HG02970 (cell line): ENCODE measurements around the gene PHF2.

Source experiments
- ATAC-seq: cut with Tn5 transposase; IDR thresholded peaks from one replicate; pipeline ENCODE4 v1.9.1; 2021; ENCODE audit warnings: mild to moderate bottlenecking, moderate library complexity, moderate number of reproducible peaks; ENCODE audit not compliant: unreplicated experiment, low FRiP score

PHF2 gene

DNA sequence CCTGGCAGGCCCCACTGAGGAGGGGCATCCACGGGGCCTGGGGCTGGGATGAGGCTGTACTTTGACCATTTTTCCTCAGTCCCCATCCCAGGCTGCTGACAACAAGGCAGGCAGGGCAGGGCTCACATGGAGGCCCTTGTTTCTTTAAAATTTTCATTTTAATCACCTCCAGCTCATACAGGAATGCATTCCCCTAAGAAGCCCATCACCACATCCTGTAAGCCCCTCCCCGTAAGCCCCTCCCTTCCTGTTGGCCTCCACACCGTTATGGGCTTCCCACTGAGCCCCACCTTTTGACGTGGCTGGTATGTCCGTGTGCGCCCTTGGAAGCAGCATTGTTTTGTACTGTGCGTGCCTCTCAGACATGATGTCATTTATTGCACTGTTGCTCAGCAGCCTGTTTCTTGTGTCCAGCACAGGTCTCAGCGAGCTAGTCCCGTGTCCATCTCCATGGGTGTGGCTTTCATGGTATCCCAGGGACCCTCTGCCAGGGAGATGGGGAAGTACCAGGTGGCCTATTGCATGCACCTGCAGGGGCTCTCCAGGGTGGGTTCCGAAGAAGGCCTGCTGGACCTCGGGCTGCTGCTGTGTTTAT lies 22.4 kb downstream of the PHF2 start:
- no peak for ATAC-seq

DNA sequence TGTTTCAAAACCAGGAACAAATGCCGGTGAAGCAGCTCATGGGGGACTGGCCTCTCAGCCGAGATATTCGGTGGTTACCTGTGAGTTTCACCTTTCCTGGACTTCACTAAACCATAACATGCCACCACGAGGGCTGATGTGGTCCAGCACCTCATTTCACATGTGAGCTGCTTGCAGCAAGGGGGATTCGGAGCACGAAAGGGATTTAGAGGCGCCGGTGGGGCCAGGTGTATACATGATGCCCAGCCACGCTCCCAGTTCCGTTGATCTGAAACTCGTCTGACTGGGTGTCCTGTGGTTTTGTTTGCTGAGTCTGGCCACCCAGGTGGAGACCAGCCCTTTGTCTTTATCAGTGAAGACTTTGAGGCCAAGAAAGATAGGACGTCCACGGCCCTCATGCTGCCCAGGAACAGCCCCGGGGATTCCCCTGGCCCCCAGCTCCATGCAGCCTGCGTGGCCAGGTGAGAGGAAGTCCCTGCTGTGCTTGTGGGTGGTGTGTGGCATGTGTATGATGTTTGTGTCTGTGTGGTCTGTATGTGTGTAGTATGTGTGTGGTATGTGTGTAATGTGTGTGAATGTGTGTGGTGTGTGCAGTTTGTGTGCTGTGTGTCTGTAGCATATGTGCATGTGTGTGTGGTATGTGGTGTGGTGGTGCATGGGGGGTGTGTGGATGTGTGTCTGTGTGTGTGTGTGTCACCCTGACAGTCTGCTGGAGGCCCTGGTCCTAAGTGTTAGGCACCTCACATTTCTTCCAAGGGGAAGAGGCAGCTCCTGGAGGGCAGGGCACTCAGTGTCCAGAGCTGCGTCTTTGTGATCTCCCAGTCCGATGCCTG lies 23.4 kb downstream of the PHF2 start:
- no peak for ATAC-seq

DNA sequence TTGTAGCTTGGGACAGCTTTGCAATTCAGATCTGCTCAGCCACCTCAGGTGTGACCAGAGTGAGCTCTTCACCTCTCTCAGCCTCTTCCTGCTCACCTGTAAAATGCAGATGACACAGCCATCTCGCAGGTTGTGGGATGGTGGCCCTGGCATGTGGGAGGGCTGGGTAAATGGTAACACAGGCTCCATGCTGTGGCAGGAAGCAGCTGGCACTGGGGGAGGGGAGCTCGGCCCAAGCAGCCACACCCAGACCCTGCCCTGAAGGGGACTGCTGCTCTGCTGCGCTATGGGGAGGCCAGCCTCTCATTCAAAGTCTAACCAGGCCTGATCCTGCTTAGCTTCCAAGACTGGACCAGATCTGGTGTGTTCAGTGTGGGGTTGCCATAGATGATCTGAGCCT lies 24.1 kb downstream of the PHF2 start:
- no peak for ATAC-seq

DNA sequence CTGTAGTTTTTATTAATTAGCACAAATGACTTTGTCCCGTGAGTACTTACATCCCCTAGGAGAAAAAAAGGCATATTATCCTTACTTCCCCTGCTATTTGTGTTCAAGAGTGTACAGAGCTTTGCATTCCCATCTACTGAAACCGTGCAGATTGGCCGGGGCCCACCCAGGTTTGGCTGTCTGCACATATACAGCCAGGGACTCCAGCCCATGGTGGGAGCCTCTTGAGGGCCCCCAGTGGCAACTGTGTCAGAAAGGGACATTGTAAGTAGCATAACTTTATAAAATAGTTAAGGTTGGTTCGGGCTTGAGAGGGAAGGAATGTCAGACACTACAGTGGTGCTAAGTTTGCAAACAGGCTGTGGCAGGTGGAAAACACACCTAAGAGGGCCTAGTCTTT lies 24.7 kb downstream of the PHF2 start:
- ATAC-seq = no peak

DNA sequence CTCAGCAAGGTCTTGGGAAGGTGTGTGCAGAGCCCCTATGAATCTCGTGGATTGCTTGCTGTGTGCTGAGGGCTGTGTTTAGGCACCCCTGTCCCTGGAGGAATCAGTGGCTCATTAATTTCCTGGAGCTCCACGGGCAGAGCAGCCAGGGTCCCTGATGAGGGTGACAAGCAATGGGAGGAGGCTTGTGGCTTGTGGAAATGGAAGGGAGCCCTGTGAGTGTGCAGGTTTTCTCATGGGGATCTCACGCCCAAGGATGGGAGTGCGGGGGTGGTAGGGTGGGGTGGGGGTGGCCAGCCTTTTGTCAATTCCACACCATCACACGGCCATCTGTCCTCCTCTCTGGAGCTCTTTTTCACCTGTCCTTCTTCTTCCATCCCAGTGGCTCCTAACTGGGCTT lies 25.3 kb downstream of the PHF2 start:
- ATAC-seq = no peak

DNA sequence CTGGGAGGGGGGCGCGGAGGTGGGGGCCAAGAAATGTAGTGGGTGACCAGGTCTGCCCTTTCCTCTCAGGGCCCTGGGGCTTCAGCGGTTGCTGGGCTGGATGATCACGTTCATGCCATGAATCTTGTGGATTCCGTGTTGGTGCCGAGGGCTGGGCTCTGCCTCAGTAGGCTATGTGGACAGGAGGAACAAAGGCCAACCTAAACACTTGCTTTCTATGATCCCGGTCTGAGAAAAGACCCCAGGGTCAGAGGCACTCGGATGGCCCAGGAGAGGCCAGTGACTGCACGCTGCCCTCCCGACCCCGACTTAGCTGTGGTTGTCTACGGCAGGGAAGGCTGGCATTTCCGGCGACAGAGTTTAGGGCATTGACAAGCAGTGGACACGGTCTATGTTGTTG lies 26.6 kb downstream of the PHF2 start:
- ATAC-seq = no peak

DNA sequence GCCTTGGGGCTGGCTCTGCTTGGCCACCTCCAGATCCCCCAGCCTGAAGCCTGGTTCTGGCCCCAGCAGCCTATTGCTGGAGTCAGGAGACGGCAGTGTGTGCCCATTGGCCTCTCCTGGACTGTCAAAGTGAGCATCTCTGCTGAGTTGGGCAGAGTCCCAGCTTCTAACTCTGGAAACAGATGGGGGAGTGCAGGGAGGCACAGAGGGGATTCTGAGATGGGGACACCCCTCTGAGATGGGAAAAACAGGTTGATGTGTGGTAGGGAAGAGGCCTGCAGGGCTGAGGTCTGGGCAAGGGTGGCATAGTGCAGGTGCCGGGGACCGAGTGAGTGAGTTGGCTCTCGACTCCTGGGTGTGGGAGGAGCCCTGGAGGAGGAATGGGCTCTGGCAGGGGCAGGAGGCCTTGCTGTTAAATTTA lies 27.5 kb downstream of the PHF2 start:
- ATAC-seq = no peak

DNA sequence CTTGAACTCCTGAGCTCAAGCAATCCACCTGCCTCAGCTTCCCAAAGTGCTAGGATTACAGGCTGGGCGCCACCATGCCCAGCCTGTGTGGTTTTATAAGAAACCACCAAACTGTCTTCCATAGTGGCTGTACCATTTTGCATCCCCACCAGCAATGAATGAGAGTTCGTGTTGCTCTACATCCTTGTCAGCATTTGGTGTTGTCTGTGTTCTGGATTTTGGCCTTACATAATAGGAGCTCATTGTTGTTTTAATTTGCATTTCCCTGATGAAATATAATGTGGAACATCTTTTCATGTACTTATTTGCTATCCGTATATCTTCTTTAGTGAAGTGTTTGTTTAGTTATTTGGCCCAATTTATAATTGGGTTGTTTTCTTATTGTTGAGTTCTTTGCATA lies 29.8 kb downstream of the PHF2 start:
- no peak for ATAC-seq

DNA sequence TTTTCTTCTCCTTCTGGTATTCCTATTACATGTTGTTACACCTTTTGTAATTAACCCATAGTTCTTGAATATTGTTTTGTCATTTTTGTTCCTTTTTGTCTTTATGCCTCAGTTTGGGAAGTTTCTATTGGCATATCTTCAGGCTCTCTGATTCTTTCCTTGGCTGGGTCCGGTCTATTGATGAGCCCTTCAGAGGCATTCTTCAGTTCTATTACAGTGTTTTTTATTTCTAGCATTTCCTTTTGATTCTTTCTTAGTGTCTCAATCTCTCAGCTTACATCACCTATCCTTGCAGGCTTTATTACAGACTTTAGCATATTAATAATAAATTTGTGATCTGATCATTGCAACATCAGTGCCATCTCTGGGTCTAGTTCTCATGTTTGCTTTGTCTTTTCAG lies 33.8 kb downstream of the PHF2 start:
- no peak for ATAC-seq

DNA sequence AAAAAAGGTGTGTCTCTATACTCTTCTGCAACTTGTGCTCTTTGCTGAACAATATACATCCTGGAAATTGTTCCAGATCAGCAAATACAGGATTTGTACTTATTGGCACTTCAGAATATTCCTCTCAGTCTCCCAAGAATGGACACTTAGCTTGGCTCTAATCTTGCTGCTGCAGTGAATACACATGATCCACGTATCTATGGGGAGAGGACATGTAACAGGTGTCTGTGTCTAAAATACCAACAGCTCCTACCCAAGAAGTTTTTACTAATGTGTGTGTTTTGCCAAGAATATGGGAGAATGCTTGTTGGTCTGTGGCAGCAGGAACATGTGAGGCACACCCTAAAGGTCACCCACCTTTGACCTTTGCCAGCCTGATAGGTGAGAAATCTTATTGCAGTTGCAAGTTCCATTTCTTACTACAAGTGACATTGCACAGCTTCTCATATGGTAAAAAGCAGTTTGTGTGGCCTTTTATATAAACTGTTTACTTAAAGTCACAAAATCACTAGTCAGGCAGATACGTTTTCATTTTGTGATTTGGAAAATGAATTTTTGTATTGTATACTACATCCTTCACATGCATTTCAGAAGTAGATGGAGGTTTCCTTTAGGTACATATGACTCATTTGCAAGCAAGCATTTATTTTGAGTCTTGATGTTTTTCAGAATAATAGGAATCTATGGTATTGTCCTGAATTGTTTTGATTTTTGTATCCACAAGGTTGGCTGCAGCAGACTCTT lies 35.8 kb downstream of the PHF2 start:
- no peak for ATAC-seq

DNA sequence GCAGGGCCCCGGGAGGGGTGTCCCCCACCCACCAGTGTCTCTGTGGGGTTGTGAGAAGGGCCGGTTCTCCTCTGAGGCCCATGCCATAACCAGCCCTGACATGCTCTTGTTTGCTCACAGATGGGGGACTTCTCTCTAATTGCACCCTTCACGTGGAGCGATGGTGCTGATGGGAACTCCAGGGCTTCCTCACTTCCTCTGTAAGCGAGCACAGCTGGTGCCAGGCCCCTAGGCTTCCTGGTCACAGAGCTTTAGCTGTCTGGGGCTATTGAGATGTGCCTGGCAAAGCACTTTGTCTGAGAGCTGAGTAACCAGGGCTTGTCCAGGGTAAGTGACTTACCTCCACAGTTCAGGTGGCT lies 36.4 kb downstream of the PHF2 start:
- no peak for ATAC-seq

DNA sequence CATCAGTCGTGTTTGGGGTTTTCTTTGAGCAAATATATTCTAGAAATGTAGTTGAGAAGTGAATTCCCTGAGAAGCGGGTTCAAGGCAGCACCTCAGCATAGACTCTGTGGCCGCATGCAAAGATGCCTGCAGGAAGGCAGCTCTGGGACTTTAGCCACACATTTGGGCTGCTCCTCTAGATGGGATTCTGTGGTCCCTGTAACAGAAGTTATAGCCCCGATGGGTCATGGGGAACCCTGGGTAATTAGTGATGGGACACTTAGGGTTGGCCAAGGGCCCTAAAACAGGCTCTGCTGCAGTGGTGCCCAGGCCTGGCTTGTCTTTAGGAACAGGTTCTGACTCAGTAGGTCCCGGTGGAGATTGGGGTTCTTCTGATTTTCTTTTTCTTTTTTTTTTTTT lies 36.8 kb downstream of the PHF2 start:
- no peak for ATAC-seq

DNA sequence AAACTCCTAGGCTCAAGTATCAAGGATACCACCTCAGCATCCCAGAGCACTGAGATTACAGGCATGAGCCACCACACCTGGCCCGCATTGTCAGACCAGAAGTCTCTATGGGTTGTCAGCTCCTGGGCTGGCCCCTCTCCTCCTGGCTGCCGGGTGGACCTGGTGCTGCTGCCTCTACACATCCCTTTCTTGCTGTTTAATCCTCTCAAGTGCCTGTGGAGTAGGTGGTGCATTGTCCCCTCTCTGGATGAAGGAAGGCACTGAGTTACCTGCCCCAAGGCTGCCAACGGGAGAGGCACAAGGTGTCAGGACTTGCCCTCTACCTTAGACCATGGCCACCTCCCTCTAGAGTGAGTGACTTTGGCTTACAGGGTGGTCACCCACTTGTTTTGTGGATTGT lies 37.4 kb downstream of the PHF2 start:
- ATAC-seq = no peak

DNA sequence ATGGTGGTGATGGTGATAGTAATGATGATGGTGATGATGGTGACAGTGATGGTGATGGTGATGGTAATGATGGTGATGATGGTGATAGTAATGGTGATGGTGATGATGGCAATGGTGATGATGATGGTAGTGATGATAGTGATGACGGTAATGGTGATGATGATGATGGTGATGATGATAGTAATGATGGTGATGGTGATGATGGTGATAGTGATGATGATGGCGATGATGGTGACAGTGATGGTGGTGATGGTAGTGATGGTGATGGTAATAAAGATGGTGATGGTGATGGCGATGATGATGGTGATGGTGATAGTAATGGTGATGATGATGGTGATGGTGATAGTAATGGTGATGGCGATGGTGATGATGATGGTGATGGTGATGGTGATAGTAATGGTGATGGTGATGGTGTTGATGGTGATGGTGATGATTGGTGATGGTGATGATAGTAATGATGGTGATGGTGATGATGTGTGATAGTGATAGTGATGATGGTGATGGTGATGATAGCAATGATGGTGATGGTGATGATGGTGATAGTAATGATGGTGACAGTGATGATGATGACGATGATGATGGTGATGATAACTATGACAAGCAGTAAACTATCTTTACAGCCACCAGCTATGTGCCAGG lies 38.6 kb downstream of the PHF2 start:
- ATAC-seq = no peak

DNA sequence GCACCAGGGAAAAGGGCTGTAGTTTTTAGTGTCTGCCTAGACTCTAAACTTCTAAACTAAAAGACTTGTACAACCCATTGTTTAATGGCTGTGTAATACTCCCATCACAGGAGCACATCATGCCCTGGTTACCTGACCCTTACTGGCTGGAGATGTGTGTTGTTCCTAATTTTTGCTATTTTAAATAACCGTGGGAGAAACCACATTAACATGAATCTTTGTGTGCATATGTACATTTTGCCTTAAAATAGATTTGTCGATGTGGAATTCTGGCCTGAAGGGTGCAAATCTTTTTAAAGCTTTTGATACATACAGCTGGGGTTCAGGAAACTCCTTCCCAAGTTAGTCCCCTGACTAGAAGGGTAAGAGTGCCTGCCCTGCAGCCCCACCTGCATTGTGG lies 39.7 kb downstream of the PHF2 start:
- ATAC-seq = no peak

DNA sequence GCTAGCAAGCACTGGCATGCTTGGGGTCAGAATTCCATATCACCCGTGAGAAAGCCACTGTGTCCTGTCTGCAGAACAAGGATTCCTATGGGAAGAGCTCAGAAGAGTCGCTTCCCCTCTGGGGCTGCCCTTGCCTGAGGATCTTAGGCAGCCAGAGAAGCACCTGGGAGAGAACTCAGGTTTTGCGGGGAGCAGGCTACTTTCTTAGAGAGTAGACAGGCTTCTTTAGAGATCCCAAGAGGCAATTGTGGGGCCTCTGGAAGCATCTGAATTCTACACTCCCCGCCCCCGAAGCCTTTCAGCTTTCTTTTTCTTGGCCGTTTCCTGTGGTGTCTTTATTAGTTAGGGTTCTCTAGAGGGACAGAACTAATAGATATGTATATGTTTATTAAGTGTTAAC lies 40.9 kb downstream of the PHF2 start:
- no peak for ATAC-seq

DNA sequence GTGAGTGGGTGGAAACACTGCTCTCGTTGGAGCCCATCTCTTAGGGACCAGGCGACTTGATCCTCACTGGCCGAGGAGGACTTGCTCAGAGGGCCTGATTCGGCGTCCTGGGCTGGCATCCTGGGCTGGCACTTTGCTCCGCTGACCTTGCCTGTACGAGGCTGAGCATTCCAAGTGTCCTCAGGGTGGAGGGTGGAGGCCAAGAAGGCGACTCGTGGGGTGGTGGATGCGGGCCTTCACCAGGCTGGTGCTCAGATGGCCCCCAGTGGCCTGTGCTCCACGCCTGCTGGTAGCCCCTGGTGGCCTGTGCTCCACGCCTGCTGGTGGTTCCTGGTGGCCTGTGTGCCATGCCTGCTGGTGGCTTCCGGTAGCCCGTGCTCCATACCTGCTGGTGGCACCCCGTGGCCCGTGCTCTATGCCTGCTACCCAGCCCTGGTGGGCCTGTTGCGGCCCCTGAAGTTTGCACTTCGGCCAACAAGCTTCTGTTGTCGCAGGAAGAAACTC lies 42.9 kb downstream of the PHF2 start:
- no peak for ATAC-seq

DNA sequence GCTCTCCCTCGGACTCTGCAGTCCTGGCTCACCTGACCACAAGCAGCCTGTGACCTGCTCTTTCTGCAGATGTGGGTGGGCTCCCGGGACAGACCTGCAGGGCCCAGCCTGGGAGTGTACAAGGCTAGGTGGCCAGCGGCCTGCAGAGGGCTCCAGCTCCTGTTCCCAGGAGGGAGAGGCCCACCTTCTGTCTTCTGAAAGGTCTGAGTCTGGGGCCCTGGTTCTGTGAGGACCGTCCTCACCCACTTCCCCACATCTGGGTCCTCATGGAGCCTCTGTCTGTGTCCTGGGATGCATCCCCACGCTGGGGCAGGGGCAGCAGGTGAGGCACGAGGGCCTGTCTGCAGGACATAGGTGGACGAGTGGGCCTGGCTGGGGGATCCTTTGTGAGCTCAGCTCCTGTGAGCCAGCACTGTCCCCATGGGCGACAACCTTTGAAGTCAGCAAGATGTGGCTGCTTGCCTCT lies 43.7 kb downstream of the PHF2 start:
- ATAC-seq = no peak

DNA sequence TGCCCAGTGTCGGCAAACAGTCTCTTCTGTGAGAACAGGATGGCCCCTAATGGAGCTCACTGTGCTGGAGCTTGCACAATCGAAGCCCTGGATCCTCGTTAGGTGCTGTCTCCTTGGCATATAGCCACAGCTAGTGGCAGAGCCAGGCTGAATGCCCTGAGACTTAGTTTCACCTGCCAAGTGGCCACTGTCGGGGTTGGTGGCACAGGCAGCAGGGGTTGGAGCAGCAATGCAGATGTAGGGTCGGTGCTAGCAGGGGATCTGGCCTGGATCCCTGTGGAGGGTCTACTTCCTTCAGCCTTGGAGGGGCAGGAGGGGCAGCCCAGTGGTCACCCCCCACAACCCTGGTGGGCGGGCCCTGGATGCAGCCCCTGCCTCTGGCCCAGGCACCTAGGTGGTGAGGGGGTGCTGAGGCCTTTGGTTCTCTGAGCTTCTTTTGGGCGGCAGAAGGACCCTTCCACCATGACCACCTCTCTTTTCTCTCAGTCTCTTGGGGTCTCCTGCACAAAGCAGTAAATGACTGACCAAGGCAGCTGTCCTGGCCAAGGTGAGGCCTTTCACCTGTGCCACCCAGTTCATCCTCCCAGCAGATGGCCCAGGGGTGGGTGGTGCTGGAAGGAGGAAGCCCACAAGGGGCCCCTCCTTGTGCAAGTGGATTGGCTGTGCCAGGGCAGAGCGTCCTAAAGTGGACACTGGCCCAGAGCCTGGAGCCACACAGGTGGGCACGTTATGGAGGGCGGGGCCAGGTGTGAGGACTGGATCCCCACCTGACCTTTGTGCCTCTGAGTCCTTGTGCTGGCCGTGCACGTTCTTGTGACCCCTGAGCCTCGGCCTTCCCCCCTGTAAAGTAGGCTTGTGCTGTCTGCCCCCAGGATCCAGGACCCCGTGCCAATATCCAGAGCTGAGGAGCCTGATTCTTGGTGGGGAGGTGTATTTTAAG lies 44.8 kb downstream of the PHF2 start:
- ATAC-seq = no peak

DNA sequence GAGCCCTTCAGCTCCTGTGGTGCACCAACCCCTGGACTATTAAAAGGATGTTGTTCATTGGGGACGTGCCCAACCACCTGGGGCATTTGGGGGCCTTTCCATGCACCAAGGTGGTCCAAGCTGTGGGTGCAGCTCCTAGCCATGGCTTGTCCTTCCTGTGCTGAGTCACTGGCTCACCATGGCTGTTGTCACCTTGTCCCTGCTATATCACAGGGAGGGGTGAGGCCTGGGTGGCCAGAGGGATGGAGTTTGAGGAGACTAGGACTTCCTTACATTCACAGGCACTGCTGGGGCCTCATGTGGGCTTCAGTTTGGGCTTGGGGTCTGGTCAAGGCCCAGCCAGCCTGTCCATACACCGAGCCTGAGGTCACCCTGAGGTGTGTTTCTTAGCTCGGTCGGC lies 45.5 kb downstream of the PHF2 start:
- ATAC-seq = no peak
